Osteoblast (primary cell): ENCODE data around the gene HMGCS2. TPM values are rescaled to one million over a fixed set of nuclear protein-coding genes. Genes with fewer than 3 reads are reported as not detected.

Experiments used
- DNase-seq: peaks from one replicate; pipeline ENCODE4 v3.0.0; 2011; ENCODE audit warnings: low spot score, mixed read lengths; ENCODE audit not compliant: insufficient read length; ENCODE audit errors: missing footprints
- H2AFZ ChIP-seq: 2 replicates; pipeline ENCODE4 v1.6.0; 2011; ENCODE audit warnings: mild to moderate bottlenecking, low read length
- H3K27ac ChIP-seq: 2 replicates; pipeline ENCODE4 v1.5.1; 2011; ENCODE audit warnings: mild to moderate bottlenecking, low read depth, low read length, moderate library complexity
- H3K27me3 ChIP-seq: 2 replicates; pipeline ENCODE4 v1.6.0; 2012; ENCODE audit warnings: mild to moderate bottlenecking, control low read depth, inconsistent platforms, low read length, moderate library complexity; ENCODE audit not compliant: insufficient read depth
- H3K36me3 ChIP-seq: 2 replicates; pipeline ENCODE4 v1.5.1; 2011; ENCODE audit warnings: mild to moderate bottlenecking, low read length, control low read depth, moderate library complexity; ENCODE audit not compliant: insufficient read depth
- H3K4me1 ChIP-seq: 2 replicates; pipeline ENCODE4 v1.5.1; 2011; ENCODE audit warnings: mild to moderate bottlenecking, low read length, control low read depth, moderate library complexity; ENCODE audit not compliant: insufficient read depth
- H3K4me2 ChIP-seq: 2 replicates; pipeline ENCODE4 v1.6.0; 2011; ENCODE audit warnings: mild to moderate bottlenecking, low read length; ENCODE audit not compliant: insufficient read depth
- H3K4me3 ChIP-seq: fragments of 200-600 bp; sonication (generic); 3 replicates; pipeline ENCODE4 v1.5.1; 2012; ENCODE audit warnings: mild to moderate bottlenecking, low read length, inconsistent platforms; ENCODE audit not compliant: insufficient read depth
- H3K79me2 ChIP-seq: 2 replicates; pipeline ENCODE4 v1.6.0; 2012; ENCODE audit warnings: mild to moderate bottlenecking, low read length, control low read depth, inconsistent platforms; ENCODE audit not compliant: insufficient read depth
- H3K9me3 ChIP-seq: 2 replicates; pipeline ENCODE4 v1.5.1; 2011; ENCODE audit warnings: low read depth, low read length, control low read depth
- H4K20me1 ChIP-seq: 2 replicates; pipeline ENCODE4 v1.6.0; 2012; ENCODE audit warnings: mild to moderate bottlenecking, low read length, control low read depth; ENCODE audit not compliant: insufficient read depth
- total RNA-seq: library from RNA; depleted of rRNA; stranded (reverse); fragments of >200 nt; gene quantifications from 2 replicates; pipeline ENCODE4 v1.2.3, GENCODE V29; 2012
- TF ChIP-seq, protein P1 (sequence below): IDR thresholded peaks from 2 replicates; pipeline ENCODE4 v1.5.1; 2011; ENCODE audit warnings: mild to moderate bottlenecking, low read depth, low read length, moderate library complexity; ENCODE audit errors: extremely low read depth

The HMGCS2 gene
- total RNA-seq, 1 donor, result not detected

- H3K4me3 ChIP-seq, result no peak overlapping the region
- H3K27ac ChIP-seq, result no peak overlapping the region
- no peak overlapping the region for H3K4me2 ChIP-seq
- peaks cover 1% of the 10 kb centered on the region for H3K4me1 ChIP-seq
- DNase-seq, result no peak
- H3K27me3 ChIP-seq, result no peaks in the 10 kb centered on the region
- H3K9me3 ChIP-seq, result no peaks in the 10 kb centered on the region
- H2AFZ ChIP-seq, result no peak overlapping the region
- H3K36me3 ChIP-seq, result peaks cover 17% of the 10 kb centered on the region
- TF ChIP-seq, protein P1, sequence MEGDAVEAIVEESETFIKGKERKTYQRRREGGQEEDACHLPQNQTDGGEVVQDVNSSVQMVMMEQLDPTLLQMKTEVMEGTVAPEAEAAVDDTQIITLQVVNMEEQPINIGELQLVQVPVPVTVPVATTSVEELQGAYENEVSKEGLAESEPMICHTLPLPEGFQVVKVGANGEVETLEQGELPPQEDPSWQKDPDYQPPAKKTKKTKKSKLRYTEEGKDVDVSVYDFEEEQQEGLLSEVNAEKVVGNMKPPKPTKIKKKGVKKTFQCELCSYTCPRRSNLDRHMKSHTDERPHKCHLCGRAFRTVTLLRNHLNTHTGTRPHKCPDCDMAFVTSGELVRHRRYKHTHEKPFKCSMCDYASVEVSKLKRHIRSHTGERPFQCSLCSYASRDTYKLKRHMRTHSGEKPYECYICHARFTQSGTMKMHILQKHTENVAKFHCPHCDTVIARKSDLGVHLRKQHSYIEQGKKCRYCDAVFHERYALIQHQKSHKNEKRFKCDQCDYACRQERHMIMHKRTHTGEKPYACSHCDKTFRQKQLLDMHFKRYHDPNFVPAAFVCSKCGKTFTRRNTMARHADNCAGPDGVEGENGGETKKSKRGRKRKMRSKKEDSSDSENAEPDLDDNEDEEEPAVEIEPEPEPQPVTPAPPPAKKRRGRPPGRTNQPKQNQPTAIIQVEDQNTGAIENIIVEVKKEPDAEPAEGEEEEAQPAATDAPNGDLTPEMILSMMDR, result no peak
- H3K79me2 ChIP-seq, result no peaks in the 10 kb centered on the region
- no peaks in the 10 kb centered on the region for H4K20me1 ChIP-seq
Measured at GRCh38 chr1:119737040-119737682, 31.5 kb downstream of the HMGCS2 start.

DNA sequence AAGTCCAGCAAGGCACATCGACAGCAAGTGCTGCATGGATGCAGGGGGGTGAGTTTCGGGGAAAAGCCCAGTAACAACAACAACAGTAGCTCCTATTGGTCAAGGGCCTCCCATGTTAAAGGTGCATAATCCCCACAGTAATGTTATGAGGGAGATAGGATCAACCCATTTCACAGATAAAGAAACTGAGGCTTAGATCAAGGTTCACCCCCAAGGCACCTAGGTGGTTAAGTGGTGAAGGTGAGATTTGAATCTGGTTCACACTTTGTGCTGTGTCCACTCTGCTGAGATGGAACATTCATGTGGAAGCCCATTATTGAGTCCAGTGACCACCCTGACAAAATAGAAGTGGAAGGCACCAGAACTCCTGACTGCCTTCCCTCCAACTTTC lies 32.1 kb downstream of the HMGCS2 start:
- Histone ChIP-seq H3K36me3 (peaks cover 17% of the 10 kb centered on the region), H3K79me2 (no peaks in the 10 kb centered on the region), H2AFZ (no peak overlapping the region), H3K4me2 (no peak overlapping the region), H3K4me3 (no peak overlapping the region), H3K9me3 (no peaks in the 10 kb centered on the region), H4K20me1 (no peaks in the 10 kb centered on the region), H3K4me1 (no peaks in the 10 kb centered on the region), H3K27ac (no peak overlapping the region), H3K27me3 (no peaks in the 10 kb centered on the region)
- no peak for DNase-seq
- TF ChIP-seq, protein P1, result no peak

GRCh38 chr1:119735217-119735616 lies 33.5 kb downstream of the HMGCS2 start:
- H3K36me3 ChIP-seq, result peaks cover 21% of the 10 kb centered on the region
- no peaks in the 10 kb centered on the region for H3K79me2 ChIP-seq
- no peaks in the 10 kb centered on the region for H3K9me3 ChIP-seq
- no peak overlapping the region for H3K4me3 ChIP-seq
- DNase-seq, result no peak
- no peak overlapping the region for H2AFZ ChIP-seq
- no peak overlapping the region for H3K27ac ChIP-seq
- H3K4me1 ChIP-seq, result no peaks in the 10 kb centered on the region
- TF ChIP-seq, protein P1, result no peak
- no peaks in the 10 kb centered on the region for H4K20me1 ChIP-seq
- H3K27me3 ChIP-seq, result no peaks in the 10 kb centered on the region
- no peak overlapping the region for H3K4me2 ChIP-seq

GRCh38 chr1:119733754-119734153 lies 35.0 kb downstream of the HMGCS2 start:
- Histone ChIP-seq H2AFZ (no peak overlapping the region), H3K36me3 (peaks cover 27% of the 10 kb centered on the region), H3K4me3 (no peak overlapping the region), H3K4me1 (no peaks in the 10 kb centered on the region), H4K20me1 (no peaks in the 10 kb centered on the region), H3K4me2 (no peak overlapping the region), H3K79me2 (no peaks in the 10 kb centered on the region), H3K9me3 (no peaks in the 10 kb centered on the region), H3K27ac (no peak overlapping the region), H3K27me3 (no peaks in the 10 kb centered on the region)
- TF ChIP-seq, protein P1, result no peak
- no peak for DNase-seq
